ENCODE results near the gene GPC3. TPM values are rescaled to one million over a fixed set of nuclear protein-coding genes. Genes with fewer than 3 reads are reported as not detected.

Gene GPC3
- total RNA-seq, 2 experiments from 2014 or later: 0.25 to 0.59 TPM

DNA sequence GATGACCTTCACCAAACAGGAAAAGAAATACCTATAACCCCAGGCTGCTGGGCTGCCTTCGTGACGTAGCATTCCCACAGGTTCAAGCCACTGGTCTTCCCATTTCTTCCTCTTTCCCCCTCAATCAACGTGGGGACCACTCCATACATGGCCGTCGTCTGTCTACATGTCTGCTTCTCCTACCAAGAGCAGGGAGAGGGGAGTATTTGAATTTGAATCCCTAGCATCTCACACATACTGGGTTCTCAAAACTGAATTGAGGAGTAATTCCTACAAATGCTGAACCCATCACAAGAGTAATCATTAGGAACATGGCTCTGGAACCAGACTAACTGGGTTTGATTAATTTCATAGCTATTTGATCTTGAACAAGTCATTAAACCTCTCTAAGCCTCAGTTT is 17.3 kb downstream of the GPC3 start:
- Histone ChIP-seq H3K4me1 (ENCODE audit: insufficient read depth, low read length) (no peaks in the 10 kb centered on the region), H3K27ac (ENCODE audit: low read depth in 1 of 2, low read length in 2 of 2) (no peak overlapping the region), H3K9me3 (ENCODE audit: control insufficient read depth in 1 of 2, insufficient read depth in 1 of 2, low read length in 2 of 2) (no peaks in the 10 kb centered on the region), H3K36me3 (ENCODE audit: insufficient read depth, low read length) (no peaks in the 10 kb centered on the region), H3K27me3 (ENCODE audit: control insufficient read depth in 1 of 2, insufficient read depth in 2 of 2, low read length in 2 of 2) (peaks cover 2 to 6% of the 10 kb centered on the region in 2 experiments), H3K4me3 (ENCODE audit: low read length) (no peak overlapping the region)
- H3K27ac Mint-ChIP-seq: no peak overlapping the region
- ChIA-PET CTCF (no interaction called here), POLR2A (no interaction called here)
- H3K27me3 Mint-ChIP-seq: peaks cover 6% of the 10 kb centered on the region
- H3K36me3 Mint-ChIP-seq (ENCODE audit: low read depth): no peaks in the 10 kb centered on the region
- ATAC-seq (ENCODE audit: poor library complexity) (no peak), DNase-seq (no peak)
- H3K4me1 Mint-ChIP-seq (ENCODE audit: low read depth): peaks cover 16% of the 10 kb centered on the region
- no peaks in the 10 kb centered on the region for H3K9me3 Mint-ChIP-seq
- H3K4me3 Mint-ChIP-seq: no peak overlapping the region
- TF ChIP-seq, protein P1, sequence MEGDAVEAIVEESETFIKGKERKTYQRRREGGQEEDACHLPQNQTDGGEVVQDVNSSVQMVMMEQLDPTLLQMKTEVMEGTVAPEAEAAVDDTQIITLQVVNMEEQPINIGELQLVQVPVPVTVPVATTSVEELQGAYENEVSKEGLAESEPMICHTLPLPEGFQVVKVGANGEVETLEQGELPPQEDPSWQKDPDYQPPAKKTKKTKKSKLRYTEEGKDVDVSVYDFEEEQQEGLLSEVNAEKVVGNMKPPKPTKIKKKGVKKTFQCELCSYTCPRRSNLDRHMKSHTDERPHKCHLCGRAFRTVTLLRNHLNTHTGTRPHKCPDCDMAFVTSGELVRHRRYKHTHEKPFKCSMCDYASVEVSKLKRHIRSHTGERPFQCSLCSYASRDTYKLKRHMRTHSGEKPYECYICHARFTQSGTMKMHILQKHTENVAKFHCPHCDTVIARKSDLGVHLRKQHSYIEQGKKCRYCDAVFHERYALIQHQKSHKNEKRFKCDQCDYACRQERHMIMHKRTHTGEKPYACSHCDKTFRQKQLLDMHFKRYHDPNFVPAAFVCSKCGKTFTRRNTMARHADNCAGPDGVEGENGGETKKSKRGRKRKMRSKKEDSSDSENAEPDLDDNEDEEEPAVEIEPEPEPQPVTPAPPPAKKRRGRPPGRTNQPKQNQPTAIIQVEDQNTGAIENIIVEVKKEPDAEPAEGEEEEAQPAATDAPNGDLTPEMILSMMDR (IDR thresholded peaks at IDR 0.05): no peak
- intact Hi-C loops (cut with DNase I, micrococcal nuclease): no loop called here

GRCh38 chrX:133966199-133966598 is 19.2 kb downstream of the GPC3 start:
- Mint-ChIP-seq H3K27me3 (peaks cover 6% of the 10 kb centered on the region), H3K4me1 (ENCODE audit: low read depth) (peaks cover 16% of the 10 kb centered on the region), H3K36me3 (ENCODE audit: low read depth) (no peaks in the 10 kb centered on the region), H3K4me3 (no peak overlapping the region), H3K27ac (no peak overlapping the region), H3K9me3 (no peaks in the 10 kb centered on the region)
- ChIA-PET CTCF (no interaction called here), POLR2A (no interaction called here)
- Histone ChIP-seq H3K36me3 (ENCODE audit: insufficient read depth, low read length) (no peaks in the 10 kb centered on the region), H3K27me3 (ENCODE audit: control insufficient read depth in 1 of 2, insufficient read depth in 2 of 2, low read length in 2 of 2) (peaks cover 2 to 6% of the 10 kb centered on the region in 2 experiments), H3K4me1 (ENCODE audit: insufficient read depth, low read length) (no peaks in the 10 kb centered on the region), H3K27ac (ENCODE audit: low read depth in 1 of 2, low read length in 2 of 2) (no peak overlapping the region), H3K9me3 (ENCODE audit: control insufficient read depth in 1 of 2, insufficient read depth in 1 of 2, low read length in 2 of 2) (no peaks in the 10 kb centered on the region), H3K4me3 (ENCODE audit: low read length) (no peak overlapping the region)
- TF ChIP-seq, protein P1 (IDR thresholded peaks at IDR 0.05): no peak
- intact Hi-C loops (cut with DNase I, micrococcal nuclease): no loop called here
- ATAC-seq (ENCODE audit: poor library complexity) (no peak), DNase-seq (no peak)

DNA sequence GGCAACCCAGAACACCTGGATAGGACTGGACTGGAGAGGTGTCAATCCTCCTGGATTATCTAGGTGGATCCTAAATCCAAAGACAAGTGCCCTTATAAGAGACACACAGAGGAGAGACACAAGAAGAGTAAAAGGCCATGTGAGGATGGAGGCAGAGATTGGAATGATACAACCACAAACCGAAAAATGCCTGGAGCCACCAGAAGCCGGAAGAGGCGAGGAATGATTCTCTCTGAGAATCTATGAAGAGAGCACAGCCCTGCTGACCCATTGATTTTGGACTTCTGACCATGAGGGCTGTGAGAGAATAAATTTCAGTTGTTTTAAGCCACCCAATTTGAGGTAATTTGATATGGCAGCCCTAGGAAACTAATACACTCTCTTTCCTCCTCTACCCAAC is 20.1 kb downstream of the GPC3 start:
- Mint-ChIP-seq H3K9me3 (no peaks in the 10 kb centered on the region), H3K4me3 (no peak overlapping the region), H3K4me1 (ENCODE audit: low read depth) (peaks cover 16% of the 10 kb centered on the region), H3K27me3 (peaks cover 6% of the 10 kb centered on the region), H3K36me3 (ENCODE audit: low read depth) (no peaks in the 10 kb centered on the region), H3K27ac (no peak overlapping the region)
- H3K9me3 ChIP-seq (ENCODE audit: control insufficient read depth in 1 of 2, insufficient read depth in 1 of 2, low read length in 2 of 2): no peaks in the 10 kb centered on the region
- no peaks in the 10 kb centered on the region for H3K36me3 ChIP-seq (ENCODE audit: insufficient read depth, low read length)
- H3K27me3 ChIP-seq (ENCODE audit: control insufficient read depth in 1 of 2, insufficient read depth in 2 of 2, low read length in 2 of 2): peaks cover 2 to 6% of the 10 kb centered on the region in 2 experiments
- H3K4me1 ChIP-seq (ENCODE audit: insufficient read depth, low read length): no peaks in the 10 kb centered on the region
- CTCF ChIA-PET: no interaction called here
- TF ChIP-seq, protein P1 (IDR thresholded peaks at IDR 0.05): no peak
- H3K27ac ChIP-seq (ENCODE audit: low read depth in 1 of 2, low read length in 2 of 2): no peak overlapping the region
- DNase-seq (no peak), ATAC-seq (ENCODE audit: poor library complexity) (no peak)
- no peak overlapping the region for H3K4me3 ChIP-seq (ENCODE audit: low read length)
- POLR2A ChIA-PET: no interaction called here
- intact Hi-C loops (cut with DNase I, micrococcal nuclease): no loop called here

Measured in CD4-positive, alpha-beta T cell (primary cell).